ENCODE measurements around the gene ETS1. TPM values are rescaled to one million over a fixed set of nuclear protein-coding genes. Genes with fewer than 3 reads are reported as not detected.

ETS1 gene

DNA sequence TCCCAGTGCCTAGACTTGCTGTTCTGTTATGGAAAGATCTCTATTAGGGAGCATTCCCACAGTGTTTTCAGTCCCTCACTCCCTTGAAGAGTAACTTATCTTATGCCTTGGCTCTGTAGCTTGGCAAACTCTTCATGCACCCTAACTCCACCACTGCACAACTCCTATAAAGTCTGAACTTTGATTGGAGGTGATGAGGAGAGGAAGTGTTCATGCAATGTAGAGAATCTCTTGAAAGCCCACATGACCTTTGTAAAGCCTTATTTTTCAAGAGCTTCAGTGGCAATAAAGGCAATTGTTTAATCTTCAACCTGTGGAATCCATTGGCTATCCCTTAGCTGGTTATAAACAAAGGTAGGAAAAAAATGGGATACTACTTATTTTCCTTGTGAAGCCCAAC is 176.2 kb downstream of the ETS1 start:
- Histone ChIP-seq H3K27ac (replicated peaks) (no peak overlapping the region), H3K27me3 (ENCODE audit: insufficient read depth, poor library complexity, severe bottlenecking) (peaks cover 2% of the 10 kb centered on the region), H3K4me3 (replicated peaks; ENCODE audit: insufficient read depth, low read length) (no peak overlapping the region)
- TF ChIP-seq POLR2AphosphoS5 (IDR thresholded peaks at IDR 0.05; ENCODE audit: low read depth) (no peak), GABPA (IDR thresholded peaks at IDR 0.05; ENCODE audit: low read depth) (no peak), CTCF (IDR thresholded peaks at IDR 0.05; ENCODE audit: insufficient read depth, low read length) (no peak), REST (IDR thresholded peaks at IDR 0.05; ENCODE audit: insufficient replicate concordance, low read depth) (no peak), SPI1 (IDR thresholded peaks at IDR 0.05; ENCODE audit: borderline replicate concordance, low read depth) (no peak)
- no peak for DNase-seq (ENCODE audit: low read depth in 1 of 2, low spot score in 1 of 2)

GRCh38 chr11:128409476-128409875 is 177.9 kb downstream of the ETS1 start:
- Histone ChIP-seq H3K4me3 (replicated peaks; ENCODE audit: insufficient read depth, low read length) (no peak overlapping the region), H3K27me3 (ENCODE audit: insufficient read depth, poor library complexity, severe bottlenecking) (peaks cover 13% of the 10 kb centered on the region), H3K27ac (replicated peaks) (no peak overlapping the region)
- TF ChIP-seq CTCF (IDR thresholded peaks at IDR 0.05; ENCODE audit: insufficient read depth, low read length) (no peak), REST (IDR thresholded peaks at IDR 0.05; ENCODE audit: insufficient replicate concordance, low read depth) (no peak), POLR2AphosphoS5 (IDR thresholded peaks at IDR 0.05; ENCODE audit: low read depth) (no peak), SPI1 (IDR thresholded peaks at IDR 0.05; ENCODE audit: borderline replicate concordance, low read depth) (no peak), GABPA (IDR thresholded peaks at IDR 0.05; ENCODE audit: low read depth) (no peak)
- no peak for DNase-seq (ENCODE audit: low read depth in 1 of 2, low spot score in 1 of 2)

Small RNAs within 50 kb of the gene (microRNA-seq; reads per million reads assigned to microRNA genes)
- not detected for gene MIR6090

Data from HL-60 (cell line).